Activated T-helper 1 cell treated with anti-CD3 and anti-CD28 coated beads, Interleukin-2, amount 50 U/mL, for 16 hours (primary cell): ENCODE data around the gene DENND6B.

Experiments
- DNase-seq, 2 donors: peaks; one replicate each; pipeline ENCODE4 v3.0.0-alpha.2; 2020; ENCODE audit warnings: low read depth in 1 of 2, low spot score in 1 of 2

The DENND6B gene

DNA sequence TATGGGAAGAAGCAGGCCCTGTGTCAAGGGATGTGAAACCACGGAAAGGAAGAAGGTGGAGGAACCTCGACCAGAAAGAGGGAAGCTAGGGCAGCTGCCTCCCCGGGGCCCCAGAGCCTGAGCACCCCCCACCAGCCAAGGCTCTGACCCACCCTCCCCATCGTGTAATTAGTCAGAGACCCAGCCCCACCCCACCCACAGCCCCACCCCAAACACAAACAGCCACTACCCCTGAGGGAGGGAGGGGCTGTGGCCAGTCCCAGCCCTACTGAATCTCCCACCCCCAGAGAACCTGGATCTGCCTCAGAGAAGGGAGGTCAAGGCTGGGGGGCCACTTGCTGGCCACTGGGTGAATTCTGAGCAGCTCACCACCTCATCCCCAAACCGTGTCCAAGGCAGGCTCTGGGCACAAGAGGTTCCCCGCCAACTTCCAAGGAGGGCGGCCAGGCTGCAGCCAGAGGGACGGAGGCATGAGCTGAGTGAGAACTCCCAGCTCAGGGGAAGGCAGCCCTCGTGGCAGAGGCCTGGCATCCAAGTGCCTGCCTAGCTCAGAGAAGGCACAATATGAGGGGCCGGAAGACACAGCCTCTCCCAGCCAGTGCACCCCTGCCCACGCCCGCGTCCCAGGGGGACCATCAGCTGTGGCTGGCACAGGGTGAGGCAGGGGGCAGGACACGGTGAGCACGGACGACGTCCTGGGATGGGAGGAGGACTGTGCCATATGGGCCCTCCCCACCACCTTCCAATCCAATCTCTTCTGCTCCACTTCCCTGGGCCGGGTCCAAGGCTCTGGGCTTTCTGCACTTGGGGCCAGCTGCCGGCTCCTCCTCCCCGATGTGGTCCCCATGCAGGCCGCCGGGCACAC, 22.1 kb downstream of the DENND6B start:
- DNase-seq, result no peak

DNA sequence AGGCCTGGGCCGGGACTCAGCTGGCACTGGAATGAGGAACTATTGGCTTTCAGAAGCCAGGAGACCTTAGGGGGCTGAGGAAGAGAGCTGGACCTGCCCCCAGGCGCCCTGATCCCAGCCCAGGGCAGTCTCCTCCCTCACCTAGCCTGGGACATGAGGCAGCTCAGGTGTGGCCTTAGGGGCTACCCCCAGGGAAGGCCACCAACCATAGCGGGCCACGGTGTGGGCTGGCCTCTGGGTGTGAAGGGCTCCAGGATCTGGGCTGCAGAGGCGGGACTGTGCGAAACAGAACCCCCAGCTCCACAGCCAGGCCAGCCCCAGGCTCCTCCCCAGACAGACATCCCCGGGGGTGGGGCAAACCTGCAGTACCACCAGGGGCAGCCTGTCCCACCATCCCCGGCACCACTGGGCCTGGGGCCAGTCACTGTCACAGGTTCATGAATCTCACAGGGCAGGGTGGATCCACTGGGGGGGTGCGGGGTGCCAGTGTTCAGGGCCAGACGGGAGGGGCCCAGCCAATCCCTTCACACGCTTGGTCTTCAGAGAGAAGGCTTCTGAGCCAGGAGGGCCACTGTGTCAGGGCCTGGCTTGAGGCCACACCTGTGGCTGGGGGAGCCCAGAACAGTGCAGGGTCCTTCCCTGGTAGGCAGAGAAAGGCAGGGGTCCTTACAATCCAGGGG, 22.8 kb downstream of the DENND6B start:
- DNase-seq, result no peak

DNA sequence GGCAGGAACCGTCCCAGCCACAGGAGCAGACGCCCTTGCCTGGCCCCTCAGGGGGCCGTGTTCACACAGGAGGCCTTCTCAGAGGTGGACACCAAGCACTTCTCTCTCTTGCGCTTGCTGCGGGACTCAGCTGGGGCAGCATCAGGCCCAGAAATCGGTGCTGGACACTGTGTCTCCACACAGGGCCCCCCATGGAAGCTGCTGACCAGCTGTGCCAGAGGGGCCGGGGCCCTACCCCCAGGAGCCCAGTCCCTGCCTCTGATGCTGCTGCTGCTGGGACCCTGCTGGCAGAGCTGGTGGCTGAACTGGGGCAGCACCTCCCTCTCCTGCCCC, 23.3 kb downstream of the DENND6B start:
- no peak for DNase-seq

DNA sequence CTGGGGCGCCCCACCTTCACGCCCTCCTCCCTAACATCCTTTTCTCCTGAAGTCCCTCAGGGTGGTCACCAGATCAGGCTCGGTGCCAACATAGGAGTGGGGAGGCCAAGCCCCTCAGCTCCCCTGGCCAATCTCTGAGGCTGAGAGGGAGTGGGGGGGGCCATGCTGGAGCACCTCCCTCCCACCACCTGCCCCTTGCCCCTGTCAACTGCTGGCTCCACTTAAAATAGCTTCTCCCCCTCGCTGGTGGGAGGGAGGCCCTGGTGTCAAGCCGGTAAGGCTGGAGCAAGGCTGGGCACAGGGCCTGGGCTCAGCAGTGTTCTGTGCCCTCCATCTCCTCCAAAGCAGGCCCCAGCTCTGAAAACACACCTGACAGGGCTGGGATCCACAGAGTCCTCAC, 24.2 kb downstream of the DENND6B start:
- DNase-seq, result no peak

DNA sequence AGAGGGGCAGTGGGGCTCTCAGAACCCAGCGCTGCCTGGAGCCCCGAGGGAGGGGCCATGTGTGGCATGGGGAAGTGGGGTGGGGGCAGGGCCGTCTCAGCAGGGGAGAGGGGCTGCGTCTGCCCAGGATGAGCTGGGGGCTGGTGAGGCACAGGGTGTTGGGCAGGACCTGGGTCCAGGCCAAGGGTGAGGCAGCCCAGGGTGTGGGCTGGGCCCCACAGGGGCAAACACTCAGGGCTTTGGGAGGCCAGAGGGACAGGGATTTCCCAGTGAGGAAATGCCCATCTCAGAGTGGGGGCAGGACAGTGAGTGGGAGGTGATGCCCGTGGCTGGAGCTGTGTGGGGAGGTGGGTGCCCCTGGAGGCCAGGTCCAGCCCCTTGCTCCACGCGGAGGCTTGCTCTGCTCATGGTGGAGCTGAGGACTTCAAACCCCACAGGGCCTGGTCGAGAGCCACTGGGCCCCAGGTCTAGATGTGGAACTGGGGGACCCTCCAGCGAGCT, 24.7 kb downstream of the DENND6B start:
- no peak for DNase-seq

DNA sequence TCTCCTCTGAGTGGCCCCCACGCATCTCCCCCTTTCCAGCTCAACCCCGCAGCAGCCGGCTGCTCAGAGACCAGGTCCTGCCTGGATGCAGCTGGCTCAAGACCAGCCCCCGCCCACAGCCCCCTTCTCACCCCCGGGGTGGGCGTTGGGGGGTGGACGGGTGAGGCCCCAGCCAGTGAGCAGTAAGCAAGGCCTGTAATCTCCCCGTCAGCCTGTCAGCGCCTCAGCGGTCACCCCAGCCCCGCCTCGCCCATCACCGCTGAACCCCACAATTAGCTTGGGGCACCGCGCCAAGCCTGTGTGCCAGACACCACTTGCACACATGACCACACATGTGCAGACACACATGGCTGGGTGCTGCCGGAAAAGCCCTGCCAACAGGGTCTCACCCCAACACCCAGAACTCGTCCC, 25.2 kb downstream of the DENND6B start:
- no peak for DNase-seq

DNA sequence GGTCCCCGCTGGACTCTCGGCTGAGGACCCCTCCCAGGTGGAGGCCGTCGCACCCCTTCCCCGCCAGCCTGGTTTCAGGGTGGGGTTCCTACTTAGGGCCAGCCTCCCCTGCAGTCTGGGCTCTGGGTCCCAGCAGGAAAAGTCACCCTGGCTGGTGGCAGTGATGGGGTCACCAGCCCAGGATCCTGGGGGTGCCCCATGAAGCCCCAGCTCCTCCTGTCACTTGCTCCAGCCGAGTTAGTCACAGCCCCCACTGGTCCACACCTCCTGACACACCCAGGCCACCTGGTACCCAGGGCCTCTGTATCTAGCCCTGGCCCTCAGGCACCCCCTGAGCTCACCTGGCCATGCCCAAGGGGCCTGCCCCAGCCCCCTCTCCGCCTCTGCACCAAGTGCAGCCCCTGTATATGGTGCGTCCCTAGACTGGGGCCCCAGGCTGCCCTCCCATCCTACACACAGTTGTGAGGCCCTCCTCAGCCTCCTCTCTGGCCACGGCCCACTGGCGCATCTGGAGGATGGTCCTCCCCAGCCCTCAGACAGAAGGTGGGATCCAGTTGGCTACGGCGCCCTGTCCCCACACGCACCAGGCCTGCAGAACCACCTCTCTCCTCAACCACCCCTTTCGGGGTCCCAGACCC, 26.1 kb downstream of the DENND6B start:
- DNase-seq, result no peak

DNA sequence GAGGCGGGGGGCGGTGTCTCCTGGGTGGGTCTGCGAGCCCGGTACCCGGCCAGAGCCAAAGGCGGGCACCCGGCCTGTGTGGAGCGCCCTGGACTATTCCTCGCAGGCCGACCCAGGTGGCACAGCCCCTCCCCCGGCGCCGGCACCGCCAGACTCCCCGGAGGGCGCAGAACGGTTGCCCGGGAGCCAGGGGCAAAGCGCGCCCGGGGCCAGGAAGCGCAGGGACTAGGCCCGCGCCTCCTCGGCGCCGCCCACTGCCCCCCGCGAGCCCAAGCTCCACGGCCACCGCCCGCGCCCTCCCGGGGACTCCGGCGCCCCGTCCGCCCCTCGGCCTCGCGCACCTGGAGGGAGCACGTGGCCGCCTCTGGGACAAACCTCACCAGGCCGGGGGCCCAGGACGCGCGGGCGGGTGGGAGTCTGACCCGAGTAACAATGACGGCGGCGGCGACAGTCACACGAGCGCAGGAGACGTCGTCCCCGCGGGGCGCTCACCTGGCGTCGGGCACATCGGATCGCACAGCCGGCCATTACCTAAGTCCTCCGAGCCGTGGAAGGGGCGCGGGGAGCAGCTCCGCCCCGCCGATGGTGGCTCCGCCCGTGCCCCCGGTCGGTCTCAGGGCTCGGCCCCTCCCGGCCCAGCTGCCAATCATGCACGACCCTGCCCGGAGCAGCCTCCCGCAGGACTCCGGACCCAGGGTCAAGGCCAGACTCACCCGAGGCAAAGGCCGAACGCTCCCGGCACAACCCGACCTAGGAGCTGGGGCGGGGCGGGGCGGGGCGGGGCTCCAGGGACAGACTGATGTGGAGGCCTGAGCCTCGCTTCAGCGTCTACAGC, 26.8 kb downstream of the DENND6B start:
- no peak for DNase-seq

DNA sequence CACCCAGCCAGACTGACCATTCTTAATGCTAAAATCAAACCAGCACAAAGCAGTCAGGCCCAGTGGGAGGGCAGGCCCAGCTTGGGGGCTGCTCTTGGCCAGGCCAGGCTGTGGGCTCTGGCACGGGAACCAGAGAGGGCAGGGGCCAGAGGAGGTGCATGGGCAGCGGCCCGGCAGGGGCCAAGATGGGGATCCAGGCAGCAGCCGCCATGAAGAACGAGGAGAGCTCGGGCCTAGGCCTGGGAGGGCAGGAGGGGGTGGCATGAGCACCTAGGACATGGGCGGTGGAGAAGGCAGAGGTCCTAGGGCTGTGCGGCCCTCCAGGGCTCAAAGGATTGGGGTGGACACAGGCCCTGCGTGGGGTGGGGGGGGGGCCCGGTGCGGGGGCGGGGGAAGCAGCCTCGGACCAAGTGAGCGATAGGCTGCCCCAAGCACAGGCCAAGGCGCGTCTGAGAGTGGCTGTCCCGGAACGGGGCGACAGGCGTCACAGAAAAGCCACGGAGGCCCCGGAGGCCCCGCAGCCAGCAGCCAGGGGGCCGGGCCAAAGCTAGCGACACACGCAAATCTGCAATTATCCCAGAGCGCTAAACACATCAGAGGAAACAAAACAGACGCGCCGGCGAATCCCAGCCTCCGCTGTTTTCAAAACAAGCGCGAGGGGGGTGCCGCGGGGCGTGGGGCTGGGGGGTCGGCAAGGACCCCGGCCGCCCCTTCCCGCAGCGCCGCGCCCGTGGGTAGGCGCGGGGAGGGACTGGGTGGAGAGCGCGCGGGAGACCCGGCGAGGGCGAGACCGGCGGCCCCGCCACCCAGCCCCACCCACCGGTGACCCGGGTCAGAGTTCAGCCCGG, 27.7 kb downstream of the DENND6B start:
- no peak for DNase-seq

DNA sequence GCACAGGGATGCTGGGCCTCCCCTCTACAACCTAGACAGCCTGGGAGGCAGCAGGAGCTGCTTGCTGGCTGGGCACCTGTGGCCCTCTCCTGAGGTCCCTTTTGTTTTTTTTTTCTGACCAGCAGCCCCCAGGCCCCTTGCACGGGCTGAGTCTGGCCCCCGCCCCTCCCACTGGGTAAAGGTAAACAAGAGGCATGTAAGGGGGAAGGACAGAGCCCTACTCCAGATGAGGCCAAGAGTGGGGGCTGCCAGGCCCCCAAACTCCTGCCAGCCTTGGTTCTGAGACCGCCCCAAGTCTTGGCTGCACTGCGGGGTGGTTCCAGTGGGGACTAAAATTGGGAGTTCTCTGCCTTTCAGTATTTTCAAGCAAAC, 28.6 kb downstream of the DENND6B start:
- DNase-seq, result no peak

DNA sequence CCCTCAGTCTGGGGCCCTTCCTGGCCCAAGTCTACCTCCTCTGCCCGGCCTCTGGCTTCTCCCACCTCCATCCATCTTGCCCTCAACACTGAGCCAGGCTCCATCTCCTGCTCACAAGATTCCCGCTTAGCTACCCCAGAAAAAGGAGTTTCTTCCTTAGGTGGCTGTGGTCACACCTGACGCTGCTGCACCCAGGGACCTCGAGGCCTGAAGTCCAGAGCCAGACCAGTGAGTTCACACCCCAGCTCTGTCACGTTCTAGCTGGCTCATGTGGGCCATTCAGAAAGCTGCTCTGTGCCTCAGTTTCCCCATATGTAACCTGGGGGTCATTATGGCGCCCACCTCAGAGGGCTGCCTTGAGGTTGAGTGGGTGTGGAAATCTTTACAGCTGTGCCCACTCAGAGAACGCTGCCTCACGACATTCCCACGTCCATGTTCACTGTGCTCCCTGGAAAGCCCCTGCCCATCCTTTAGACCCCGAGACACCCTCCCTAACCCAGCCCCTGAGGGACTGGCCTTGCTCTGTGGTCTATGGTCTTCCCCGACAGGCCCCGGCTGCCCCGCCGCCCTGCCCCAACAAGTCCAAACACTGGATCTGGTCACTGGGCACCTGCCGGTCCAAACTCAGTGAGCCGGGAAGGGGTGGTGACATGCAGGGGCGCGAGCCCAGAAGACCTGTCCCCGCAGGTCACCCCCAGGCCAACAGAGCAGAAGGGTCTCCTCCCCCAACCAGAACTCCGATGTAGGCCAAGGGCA, 29.1 kb downstream of the DENND6B start:
- DNase-seq, result no peak

DNA sequence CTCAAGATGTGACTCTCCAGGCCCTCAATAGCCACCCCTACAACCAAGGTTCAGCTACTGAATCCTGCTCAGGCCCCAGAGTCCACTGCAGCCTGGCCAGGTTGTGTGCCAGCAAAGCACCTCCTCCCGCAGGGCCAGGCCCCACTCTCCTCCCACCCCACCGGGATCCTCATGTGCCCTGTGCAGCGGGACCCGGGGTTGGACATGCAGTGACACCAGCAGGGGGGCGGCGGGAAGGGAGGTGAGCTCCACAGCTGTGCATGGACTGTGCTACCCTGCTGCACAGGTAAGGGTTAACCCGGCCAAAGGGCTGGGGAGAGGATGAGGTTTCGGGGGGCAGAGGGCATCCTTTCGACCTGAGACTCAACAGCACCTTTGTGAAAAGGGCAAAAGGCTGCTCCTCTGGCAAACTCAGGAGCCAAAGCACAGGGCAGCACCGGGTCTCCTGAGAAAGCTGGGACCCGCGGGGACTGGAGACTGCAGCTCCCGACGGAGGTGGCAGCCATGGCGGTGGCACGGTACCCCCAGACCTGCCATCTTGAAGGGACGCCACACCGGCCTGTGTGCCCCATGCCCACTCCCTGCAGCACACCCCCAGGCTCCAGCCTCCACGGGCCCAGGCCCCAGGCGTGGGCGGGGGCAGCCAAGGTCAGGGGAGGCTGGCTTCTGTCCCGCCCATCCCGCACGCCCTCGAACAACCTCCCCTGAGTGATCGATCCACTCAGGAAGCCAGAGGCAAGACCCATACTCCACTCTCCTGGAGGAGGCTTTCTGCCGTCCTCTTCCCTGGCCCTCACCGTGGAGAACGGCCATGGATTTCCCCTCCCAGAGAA, 29.9 kb downstream of the DENND6B start:
- no peak for DNase-seq

DNA sequence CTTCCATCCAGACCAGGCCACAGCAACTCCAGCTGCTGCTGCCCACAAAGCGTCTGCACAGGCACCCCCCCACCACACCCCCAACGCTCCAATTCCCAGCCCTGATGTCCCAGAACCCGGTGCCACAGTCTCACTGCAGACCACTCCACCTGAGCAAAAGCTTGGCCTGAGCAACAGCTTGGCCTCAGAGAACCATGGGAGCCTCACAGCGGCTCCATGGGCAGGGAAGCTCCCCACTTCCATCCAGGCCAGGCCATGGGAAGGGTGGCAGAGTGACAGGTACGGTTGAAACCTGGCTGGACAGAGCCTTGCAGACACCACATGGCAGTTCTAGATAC, 32.5 kb downstream of the DENND6B start:
- DNase-seq, result no peak

DNA sequence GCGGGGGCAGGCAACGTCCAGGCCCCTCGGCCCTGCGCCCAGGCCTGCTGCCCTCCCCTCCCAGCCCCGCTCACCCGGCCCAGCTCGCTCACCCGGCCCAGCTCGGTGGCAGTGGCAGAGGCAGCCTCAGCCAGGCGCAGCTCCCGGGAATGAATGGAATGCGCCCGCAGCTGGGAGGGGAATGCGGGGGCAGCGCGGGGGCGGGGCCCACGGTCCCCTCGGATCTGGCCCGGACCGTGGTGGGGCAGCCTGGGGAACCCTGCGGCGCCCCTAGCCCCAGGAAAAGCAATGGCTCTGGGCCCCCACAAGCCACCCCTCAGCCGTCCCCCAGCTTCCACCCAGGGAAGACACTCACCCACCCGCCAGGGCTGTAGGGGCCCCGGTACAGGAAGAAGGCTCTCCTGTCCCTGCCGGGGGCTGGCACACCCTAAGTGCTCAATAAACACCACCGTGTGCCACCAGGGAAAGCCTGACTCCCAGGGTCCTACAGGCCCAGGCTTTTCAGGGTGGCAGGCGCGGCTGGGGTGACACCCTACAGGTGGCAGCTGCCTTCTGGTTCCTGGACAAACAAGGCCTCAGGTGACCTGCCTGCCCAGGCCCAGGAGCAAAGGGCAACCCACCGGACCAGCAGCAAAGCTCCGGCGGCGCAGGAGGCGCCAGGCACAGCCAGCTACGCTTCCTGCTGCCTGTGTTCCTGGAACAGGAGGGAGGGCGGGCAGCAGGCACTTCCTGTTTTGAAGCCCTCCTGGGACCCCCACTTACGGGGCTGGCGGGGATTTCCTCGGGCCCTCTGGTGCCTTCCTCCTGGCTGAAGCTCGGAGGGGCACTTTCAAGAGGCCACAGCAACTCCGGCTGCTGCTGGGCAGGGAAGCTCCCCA, 33.1 kb downstream of the DENND6B start:
- DNase-seq, result no peak

DNA sequence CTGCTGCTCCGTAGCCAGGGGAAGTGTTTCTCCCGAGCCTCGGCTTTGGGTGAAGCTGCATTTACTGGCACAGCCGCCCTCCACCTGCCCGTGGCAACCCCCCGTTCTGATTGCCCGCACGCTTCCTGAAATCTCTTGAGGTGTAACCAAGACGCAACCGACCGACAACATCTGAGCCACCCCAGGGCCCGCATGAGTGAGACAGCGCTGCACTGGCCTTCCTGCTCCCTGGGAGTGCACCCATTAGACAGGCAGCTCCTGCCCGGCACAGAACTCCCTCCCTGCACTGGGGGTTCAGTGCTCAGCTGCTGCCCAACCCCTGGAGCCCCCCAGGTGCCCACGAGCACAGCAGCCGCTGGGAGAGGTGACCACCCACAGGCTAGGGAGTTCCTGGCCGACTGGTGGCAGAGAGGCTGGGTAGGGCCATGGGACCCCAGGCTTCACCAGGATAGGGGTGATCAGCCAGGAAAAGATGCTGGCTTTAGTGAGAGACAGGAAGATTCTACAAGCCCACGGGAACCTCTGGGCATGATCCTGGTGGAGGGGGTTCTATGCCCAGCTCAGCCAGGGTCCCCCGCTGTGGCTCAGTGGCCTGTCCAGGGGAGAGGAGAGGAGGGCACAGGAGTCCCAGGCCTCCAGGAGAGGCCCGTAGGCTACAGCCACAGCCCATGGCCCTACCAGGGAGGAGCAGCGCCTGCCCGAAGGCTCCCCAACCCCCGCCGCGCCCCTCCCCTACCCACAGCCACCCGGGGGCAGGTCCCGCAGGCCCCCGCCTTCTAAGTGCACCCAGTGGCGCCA, 34.0 kb downstream of the DENND6B start:
- no peak for DNase-seq

DNA sequence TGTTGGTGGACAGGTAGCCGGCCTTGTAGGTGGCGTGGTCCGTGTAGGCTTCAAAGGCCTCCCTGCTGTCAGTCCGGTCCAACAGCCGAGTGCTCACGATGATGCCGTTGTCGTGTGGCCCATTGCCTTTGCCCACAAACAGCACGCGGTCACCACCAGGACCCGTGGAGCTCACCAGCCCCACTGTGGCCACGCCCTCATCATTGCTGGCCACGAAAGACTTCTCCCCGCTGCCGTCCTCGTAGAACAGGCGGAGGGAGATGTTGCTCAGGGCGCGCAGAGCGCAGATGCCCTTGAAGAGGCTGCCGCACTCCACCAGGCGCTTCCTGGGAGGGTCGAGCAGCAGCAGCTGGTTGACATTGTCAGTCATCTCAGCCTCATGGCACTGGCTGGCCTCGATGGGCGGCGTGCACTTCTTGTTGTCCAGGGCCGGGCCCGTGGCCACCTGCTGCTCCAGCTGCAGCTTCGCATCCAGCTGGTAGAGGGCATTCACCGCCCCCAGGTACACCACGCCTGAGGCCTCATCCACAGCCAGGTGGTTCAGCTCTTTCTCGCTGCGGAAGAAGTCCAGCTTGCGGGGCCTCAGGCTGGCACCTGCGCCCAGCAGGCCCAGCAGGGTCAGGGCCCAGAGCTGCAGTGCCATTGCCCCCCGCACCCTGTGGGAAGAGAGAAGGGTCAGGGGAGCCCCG, 36.7 kb downstream of the DENND6B start:
- no peak for DNase-seq
